SH-SY5Y (cell line): ENCODE results near the gene ZPBP2.

ENCODE experiments used
- GATA2 ChIP-seq: IDR thresholded peaks from 2 replicates; pipeline ENCODE4 v1.6.1; 2011; ENCODE audit warnings: mild to moderate bottlenecking, low read depth, low read length
- GATA3 ChIP-seq: IDR thresholded peaks from 2 replicates; pipeline ENCODE4 v1.6.1; 2011; ENCODE audit warnings: low read depth, mild to moderate bottlenecking, low read length, moderate library complexity

DNA sequence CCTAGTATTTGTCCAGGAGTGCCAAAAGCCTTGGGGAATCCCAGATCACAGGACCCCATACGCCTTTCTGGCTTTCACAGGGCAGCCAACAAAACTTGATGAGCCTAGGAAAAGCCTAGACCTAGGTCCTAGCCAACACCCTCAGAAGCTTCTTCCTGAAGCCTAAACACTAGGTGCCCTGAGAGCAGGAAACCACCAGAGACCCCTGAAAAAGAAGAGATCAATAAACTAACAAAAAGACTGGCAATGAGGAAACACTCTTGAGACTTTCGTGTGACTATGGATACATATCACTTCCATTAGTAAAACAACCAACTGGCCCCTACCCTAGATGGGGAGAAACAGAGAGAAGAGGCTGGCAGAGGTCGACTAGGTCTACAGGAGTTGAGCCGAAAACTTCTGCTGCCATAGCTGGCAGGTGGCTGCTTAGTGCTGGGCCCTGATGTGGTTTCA, 58.2 kb downstream of the ZPBP2 start:
- no peak for TF ChIP-seq GATA3
- no peak for TF ChIP-seq GATA2
